OCI-M2 (cell line): ENCODE data around the gene MRS2.

Source experiments
- DNase-seq: peaks from one replicate; lab custom pipeline; 2025; ENCODE audit not compliant: unreplicated experiment; lab: John Stamatoyannopoulos, UW

The MRS2 gene

DNA sequence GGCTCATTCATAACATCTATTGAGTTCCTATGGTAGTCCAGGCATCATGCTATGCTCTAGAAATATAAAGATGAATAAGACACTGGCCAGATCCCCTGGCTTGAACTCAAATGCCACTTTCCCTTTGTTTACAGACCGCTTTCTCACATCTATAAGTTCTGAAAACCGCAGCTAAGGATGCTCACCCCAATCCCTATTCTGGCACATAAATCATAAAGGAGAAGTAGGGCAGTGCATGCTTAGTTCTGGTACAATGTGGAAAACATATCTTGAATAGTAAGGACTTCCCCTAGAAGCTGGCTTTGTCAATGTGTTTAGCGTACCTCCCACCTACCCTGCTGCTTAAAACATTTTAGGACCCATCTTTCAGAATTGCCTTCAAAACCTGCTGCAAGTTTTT, 26.4 kb downstream of the MRS2 start:
- DNase-seq: no peak

DNA sequence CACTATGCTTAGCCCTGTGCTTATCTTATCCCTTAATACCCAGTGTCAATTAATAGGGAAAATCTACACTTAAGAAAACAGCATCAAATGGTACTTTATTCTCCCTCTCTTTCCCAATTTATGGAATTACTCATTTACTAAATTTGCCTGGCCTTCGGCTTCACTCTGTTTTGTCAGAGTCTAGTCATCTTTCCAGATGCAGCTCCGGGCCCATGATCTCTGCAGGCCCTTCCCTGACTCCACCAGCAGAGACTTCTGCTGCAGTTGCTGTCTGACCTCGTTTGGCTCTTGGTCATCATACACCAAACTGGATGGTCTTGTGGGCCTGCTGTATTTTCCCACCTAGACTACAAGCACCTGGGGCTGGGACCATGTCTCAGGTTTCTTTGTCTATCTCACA, 27.4 kb downstream of the MRS2 start:
- DNase-seq: no peak

DNA sequence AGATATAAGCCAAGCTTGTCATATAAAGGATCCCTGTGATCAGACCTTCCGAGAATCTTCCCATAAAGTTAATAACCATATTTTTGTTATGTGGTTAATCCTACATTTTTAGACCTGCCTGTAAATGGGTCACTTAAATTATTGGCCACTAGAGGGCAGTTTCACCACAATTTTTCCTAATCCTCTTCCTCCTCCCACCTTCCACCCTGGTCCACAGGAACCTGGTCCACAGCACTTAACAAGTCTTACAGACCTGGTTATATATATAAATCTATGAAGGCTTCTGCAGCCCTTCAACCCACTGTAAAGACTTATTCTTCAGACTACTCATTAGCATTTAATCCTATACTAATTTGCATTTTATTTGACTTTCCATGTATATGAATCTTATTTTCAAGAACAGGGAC, 28.3 kb downstream of the MRS2 start:
- DNase-seq: peak; percentile 48

DNA sequence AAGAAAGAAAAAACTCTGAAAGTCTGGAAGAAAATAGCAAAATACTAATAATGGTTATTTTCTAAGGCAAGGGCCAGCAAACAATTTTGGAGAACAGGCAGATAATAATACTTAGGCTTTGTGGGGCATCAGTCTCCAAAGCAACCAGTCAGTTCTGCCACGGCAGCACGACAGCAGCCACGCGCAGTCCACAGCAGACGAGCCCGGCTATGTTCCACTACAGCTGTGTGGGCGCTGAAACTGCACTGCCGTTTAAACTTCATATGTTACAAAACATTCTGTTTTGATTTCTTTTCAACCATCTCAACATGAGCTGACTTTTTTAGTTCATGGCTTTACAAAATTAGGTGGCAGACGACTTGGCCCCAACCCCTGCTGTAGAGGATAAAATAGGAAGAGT, 29.9 kb downstream of the MRS2 start:
- DNase-seq: no peak

DNA sequence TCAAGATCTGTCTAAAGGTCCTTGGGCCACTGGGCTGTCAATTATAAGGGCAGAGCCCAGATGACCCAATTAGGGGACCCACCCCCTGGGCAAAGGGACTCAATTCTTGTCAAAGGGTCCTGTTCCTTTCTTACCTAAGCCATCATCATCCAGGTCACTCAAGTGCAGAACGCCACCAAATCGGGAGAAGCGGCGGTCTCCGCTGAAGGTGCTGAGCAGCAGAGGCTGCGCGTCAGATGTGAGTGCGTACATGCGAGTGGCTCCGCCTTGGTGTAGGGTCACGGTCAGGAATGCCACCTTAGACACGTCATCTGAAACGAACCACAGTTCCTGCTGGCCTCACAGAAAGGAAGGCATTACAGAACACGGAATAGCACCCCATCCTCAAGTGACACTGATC, 34.2 kb downstream of the MRS2 start:
- DNase-seq: no peak

DNA sequence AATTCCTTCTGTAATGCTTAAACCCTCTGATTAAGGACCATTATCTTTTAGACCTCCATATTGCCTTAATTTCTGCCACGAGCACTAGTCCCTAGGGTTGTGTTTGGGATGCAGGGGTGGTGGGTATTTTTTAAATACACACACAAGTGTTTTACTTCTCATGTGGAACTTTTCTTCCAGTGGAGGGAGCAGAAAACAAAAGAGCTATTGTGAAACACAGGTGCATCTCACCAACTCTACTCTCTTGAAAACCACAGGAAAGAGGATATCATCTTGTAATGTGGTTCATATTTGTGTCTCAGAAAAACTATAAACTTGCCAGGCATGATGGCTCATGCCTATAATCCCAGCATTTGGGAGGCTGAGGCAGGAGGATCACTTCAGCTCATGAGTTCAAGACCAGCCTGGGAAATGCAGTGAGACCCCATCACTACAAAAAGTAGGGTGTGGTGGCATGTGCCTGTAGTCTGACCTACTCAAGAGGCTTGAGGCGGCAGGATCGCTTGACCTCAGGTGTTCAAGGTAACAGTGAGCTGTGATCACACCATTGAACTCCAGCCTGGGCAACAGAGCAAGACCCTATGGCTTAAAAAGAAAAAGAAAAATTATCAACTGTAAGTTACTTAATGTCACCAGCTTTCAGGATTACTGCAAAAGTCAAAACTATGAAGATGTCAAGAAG, 37.3 kb downstream of the MRS2 start:
- no peak for DNase-seq

DNA sequence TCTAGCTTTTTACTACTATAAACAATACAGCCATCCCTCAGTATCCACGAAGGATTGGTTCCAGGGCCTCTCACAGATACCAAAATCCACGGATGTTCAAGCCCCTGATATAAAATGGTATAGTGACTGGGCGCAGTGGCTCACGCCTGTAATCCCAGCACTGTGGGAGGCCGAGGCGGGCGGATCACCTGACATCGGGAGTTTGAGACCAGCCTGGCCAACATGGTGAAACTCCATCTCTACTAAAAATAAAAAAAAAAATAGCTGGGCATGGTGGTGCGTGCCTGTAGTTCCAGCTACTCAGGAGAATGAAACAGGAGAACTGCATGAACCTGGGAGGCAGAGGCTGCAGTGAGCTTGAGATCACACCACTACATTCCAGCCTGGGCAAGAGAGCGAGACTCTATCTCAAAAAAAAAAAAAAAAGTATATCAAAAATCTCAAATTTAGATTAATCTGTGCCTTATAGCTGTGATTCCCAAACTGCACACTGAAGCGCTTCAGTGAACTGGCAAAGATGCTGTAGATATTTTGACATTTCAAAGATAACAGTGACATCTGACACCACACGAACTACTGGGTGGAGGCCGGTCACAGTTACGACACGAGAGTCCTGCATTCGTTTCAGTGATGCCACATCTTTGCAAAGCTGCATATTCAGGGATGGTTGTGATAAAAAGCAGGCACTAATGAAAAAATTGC, 38.3 kb downstream of the MRS2 start:
- DNase-seq: no peak

DNA sequence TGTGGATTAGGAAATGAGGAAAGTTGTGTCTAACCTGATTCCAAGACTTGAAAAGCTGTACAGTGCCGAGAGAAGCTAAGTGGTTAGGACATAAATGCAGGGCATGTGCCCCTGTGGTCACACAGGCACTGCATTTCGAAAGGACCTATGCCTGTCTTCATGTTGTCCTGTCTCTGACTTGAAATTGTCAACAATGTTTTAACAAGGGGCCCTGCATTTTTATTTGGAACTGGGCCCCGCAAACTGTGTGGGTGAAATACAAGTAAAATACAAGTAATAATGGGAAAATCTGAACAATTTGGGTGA, 38.8 kb downstream of the MRS2 start:
- DNase-seq: no peak

DNA sequence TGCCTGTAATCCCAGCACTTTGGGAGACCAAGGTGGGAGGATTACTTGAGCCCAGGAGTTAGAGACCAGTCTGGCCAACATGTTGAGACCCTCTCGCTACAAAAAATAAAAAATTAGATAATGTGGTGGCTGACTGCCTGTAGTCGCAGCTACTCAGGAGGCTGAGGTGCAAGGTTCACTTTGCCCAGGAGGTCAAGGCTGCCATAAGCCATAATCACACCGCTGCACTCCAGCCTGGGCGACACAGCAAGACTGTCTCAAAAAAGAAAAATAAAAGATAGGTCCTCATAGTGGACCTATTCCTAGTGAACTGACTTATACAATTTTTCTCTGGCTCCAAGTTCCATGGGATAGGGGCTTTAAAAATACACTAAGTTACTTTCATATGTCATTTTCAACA, 41.9 kb downstream of the MRS2 start:
- no peak for DNase-seq

DNA sequence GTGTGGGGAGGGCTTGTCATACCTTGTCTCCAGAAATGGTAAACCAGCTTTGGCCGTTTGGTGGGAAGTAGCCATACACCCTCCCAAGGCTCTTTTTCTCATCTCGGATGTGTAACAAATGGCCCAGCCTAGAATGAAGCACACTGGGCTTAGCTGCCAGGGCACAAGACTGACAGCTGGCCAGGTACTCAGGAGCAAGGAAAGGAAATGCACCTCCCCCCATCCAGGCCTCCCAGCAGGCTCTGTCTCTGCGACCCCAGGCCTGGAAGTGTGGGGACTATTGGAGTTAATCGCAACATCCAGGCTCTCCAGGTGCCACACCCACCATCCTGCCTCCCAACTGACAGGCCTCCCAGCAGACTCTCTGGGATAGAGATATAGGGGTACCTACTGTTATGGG, 43.0 kb downstream of the MRS2 start:
- DNase-seq: no peak

DNA sequence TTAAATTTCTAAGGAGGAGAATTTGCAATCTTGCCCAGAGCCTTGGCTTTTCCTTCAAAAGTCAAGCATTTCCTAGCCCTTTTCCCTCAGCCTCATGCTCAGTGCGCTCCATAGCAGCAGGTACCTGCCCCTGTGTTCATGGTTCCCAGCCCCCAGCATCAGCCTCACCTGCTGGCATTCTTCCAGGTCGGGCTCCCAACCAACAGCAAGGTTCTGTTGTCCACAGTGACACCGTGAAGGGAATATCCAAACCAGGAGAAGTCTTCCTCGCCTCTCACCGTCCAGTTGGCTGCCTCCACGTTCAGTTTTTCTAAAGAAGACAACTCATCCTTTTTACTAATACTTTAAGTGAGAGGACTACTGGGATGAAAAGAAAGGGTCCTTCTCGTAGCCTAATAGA, 43.9 kb downstream of the MRS2 start:
- DNase-seq: no peak

DNA sequence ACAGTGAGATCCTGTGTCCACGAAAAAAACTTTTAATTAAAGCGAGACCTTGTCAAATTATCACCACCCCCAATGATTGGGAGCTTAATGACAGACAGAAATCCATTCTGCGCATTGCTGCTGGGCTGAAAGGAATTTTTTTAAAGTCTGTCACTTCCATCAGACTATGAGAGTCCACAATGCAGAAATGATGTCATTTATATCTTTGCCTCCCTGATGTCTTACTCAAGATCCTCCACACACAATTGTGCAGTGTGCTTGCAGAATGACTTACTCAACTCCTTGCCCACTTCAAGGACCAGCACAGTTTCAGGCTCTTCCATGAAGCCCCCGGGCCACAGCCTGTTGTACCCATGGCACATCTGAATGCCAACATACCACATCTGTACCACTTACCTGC, 45.7 kb downstream of the MRS2 start:
- DNase-seq: no peak

DNA sequence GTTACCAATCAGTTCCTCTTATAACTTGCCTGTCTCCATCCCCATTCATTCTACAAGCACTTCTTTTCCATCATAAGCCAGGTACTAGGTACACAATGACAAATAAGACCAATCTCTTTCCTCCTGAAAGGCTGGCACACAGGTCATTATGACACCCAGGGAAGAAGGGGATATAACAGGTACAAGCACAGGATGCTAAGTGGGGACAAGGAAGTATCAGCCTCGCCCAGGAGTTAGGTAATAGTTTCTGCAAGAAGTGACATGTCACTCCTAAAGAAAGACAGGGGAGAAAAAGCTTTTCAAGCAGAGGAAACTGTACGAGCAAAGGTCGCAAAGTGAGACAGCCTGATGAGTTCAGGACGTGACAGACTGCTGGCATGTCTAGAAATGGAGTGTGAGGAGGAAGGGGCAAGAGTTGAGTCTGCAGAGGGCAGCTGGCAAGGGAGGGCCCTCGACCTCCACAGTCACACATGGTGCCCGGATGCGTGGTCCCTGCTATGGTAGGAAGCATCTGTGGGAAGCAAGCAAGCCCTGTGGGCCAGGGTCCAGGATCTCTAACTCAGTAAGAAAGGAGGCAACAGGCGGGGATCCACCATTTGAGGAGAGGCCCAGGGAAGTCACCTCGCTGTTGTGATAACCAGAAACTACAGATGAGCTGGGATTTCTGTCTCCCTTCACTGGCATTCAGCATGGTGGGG, 46.2 kb downstream of the MRS2 start:
- DNase-seq: no peak

DNA sequence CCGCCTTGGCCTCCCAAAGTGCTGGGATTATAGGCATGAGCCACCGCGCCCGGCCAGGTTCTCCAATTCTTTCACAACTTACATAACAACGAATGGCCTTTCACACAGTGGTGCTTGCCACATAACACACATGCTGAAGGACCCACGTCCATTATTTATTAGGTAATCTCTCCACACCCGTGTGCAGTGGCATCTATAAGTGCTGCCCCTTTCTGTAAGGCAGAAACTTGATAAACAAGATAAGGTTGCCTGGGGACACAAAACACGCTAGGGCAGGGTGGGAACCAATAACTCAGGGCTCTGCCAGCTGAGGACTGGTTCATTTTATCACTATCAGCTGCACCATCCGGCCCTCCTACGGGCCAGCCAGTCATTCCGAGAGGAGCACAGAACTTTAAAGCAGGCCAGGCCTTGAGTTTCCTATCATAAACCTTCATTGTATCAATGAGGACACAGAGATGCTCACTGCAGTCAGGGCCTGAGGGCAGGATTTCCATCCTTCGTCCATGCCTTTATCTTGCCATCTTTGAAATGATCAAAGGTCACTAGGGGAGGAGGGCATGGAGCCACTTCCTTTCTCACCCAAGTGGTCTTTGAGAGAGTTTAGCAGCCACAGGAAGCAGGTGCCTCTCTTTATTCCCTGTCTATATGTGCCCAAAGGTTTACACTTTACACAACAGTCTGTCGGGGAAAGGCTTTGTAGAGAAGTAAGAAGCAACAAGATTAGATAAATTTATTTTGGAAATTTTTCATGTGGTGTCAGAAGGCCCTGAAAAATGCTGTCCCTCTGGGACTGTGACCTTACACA, 49.0 kb downstream of the MRS2 start:
- DNase-seq: peak; percentile 52

DNA sequence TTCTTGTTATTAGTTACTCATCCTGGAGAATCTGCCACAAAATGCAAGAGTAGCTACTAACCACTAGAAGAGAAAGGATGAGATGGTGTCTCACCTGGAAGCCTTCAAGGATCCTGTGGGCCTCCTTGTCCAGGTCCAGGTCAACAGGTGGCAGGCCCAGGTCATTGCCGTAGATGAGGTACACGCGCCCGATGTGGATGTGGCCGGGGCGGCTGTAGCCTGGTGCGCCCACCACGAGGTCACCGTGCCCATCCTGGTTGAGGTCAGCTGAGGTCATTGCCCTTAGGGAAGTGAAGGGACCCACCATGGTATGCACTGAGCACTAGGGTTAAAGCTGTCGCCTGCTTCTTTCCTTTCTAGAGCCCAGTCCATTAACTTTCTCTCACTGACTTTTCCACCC, 51.2 kb downstream of the MRS2 start:
- no peak for DNase-seq

DNA sequence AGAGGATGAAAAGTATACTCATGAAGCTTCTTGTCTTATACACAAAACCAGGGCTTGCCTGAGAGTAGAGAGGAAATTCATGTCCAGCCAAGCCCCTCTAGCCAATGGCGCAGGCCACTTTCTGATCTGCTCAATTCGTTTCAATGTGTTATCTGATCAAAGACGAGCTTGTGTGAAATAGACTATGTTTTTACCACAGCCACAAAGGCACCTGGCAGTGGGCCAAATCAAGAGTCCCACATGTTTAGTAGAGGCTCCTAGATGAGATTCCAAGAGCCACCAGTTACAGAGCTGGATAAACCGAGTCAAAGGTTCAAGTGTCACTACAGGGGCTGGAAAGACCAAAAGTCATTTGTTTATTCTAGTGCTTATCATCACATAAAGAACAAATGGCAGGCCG, 51.7 kb downstream of the MRS2 start:
- DNase-seq: no peak

DNA sequence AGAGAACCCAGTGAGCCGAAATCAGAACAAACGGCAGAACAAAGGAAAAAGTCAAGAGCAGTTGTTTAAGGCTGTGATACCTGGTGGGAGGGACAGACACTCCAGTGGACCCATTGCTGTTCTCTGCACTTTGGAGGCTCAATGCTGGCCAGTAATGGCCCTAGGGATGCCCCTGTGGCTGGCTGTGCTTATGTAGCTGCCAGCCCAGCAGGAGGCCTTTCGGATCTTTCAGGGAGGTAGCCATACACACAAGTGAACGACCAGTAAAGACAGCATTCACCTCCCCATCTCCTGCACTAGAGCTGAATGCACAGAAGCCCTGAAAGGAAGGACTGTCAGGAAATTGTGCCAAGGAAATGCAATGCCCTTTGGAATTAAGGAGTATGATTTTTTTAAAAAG, 52.3 kb downstream of the MRS2 start:
- DNase-seq: no peak

DNA sequence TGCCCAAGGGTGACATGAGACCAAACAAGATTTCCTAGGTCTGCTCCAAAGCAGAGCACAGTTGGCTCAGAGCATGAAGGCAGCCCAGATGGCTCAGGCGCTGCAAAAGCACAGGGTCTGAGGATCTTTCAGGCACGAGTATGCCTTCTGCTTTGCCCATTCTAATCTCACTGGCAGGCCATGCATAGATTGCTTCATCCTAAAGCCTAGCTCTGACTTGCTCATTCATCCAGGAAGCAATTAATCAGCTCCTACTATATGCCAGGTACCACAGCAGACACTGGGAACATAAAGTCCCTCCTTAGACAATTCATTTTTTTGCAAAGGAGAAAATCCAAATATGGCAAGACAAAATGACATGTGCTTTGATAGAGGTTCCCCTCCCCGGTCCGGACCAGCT, 55.4 kb downstream of the MRS2 start:
- DNase-seq: no peak

DNA sequence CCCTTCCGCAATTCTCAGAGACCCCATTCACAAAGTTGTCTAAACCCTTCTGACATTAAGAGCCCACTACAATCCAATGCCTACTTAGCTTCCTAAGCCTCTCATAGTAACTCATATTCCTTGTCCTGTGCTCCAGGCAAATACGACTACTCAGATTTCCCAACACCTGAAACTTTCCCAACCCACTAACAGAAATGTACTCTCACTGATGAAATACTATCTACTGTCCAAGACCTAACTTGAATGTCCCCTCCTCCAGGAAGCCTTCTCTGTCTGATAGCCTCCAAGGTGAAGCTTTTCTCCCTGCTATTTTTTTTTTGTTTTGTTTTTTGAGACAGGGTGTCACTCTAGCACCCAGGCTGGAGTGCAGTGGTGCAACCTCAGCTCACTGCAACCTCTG, 56.2 kb downstream of the MRS2 start:
- no peak for DNase-seq

DNA sequence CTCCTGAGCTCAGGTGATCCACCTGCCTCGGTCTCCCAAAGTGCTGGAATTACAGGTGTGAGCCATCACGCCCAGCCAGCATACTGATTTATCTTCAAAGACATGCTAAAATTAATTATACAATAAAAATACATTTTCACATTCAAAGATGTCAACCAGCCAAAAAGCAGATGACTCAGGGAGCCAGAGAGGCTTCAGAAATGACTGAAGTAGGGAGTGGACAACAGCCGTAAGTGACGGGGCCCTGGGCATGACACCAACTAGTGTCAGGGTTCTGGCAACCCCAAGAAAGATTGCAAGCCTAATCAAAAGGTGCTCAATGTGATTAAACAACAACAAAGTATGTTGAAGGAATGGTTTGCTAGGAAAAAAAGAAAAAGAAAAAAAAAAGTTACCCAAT, 58.2 kb downstream of the MRS2 start:
- no peak for DNase-seq

DNA sequence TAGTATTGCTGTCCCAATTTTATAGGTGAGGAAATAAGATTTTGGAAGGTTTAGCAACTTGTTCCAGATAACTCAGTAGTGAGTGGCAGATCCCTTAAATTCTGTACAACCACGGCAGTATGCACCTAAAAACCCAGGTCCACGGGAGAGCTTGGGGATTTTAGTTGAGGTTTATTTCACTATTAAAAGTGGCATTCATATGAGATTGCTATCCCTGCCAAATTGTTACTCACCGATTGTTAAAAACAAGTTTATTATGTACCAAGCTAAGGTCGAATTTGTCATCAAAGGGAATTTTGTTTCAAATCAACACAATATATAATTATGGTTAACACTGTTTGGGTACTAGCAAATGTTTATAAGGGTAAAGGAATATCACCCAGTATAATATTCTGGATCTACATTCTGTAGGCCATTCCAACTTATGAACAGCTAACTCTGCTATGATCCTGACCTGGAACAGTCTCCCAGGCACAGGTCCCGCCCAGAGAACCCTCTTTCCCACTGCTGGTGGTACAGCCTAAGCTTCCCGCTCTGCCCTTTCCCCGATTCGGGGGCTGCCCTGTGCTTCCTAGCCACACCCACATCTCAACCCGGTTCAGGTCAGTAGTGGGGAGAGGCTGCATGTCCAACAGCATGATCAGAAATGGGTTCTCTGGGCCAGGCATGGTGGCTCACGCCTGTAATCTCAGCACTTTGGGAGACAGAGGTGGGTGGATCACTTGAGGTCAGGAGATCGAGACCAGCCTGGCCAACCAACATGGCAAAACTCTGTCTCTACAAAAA, 61.7 kb downstream of the MRS2 start:
- DNase-seq: no peak
